ENCODE data around the gene PCDH11Y. TPM values are rescaled to one million over a fixed set of nuclear protein-coding genes. Genes with fewer than 3 reads are reported as not detected.
"Not testable (repeated sequence)": the region's sequence is repeated elsewhere in the genome, so short reads cannot be mapped to it uniquely, and the experiment has no call there.

PCDH11Y gene
- total RNA-seq (2014; rRNA removed) (0.07 TPM in 1 of 2 replicates, not detected in the other), Bru-seq, nascent RNA (percentile 1 among the genes with signal in this experiment), BruChase-seq, experiment 1, labeled RNA remaining after a 6-hour chase (percentile 0 among the genes with signal in this experiment), BruChase-seq, experiment 2, labeled RNA remaining after a 2-hour chase (percentile 1 among the genes with signal in this experiment)
- long read RNA-seq = 0 reads

- H3K4me2 ChIP-seq (ENCODE audit: low read length); H2AFZ ChIP-seq (ENCODE audit: low read length); H3K9ac ChIP-seq (ENCODE audit: low read length); ATAC-seq; POLR2A ChIA-PET (ENCODE audit: unreplicated experiment); H3F3A ChIP-seq (ENCODE audit: low read length, unreplicated experiment); intact Hi-C loops (cut with micrococcal nuclease); H4K20me1 ChIP-seq (ENCODE audit: low read length); CTCF ChIA-PET; H3K27ac ChIP-seq (ENCODE audit: low read length); H3K4me1 ChIP-seq (ENCODE audit: insufficient read depth, low read length); H3K36me3 ChIP-seq (ENCODE audit: low read depth, low read length); H3K79me2 ChIP-seq (ENCODE audit: low read length); H3K27me3 ChIP-seq (ENCODE audit: low read length); H3K4me3 ChIP-seq (ENCODE audit: low read length); H3K9me3 ChIP-seq (ENCODE audit: low read length); H3K9me2 ChIP-seq (replicated peaks; ENCODE audit: low read length); DNase-seq; BruUV-seq (replicated peaks): not testable (repeated sequence)
These were observed at the start of gene PCDH11Y for GRCh38 chrY:5000057-5000456. Gene PCDH11Y, plus strand, starts transcription at chrY:5000296. Its CDS starts 56,804 bp downstream, at chrY:5057100.

GRCh38 chrY:4967894-4968293, 32.2 kb upstream of the PCDH11Y start:
- DNase-seq; BruUV-seq (replicated peaks); POLR2A ChIA-PET (ENCODE audit: unreplicated experiment): not testable (repeated sequence)

GRCh38 chrY:4991743-4992400, 8.2 kb upstream of the PCDH11Y start:
- H3K9ac ChIP-seq (ENCODE audit: low read length); POLR2A ChIA-PET (ENCODE audit: unreplicated experiment); H2AFZ ChIP-seq (ENCODE audit: low read length); H3K4me3 ChIP-seq (ENCODE audit: low read length); BruUV-seq (replicated peaks); H4K20me1 ChIP-seq (ENCODE audit: low read length); H3K36me3 ChIP-seq (ENCODE audit: low read depth, low read length); H3K79me2 ChIP-seq (ENCODE audit: low read length); H3K9me2 ChIP-seq (replicated peaks; ENCODE audit: low read length); H3K27me3 ChIP-seq (ENCODE audit: low read length); H3F3A ChIP-seq (ENCODE audit: low read length, unreplicated experiment); H3K9me3 ChIP-seq (ENCODE audit: low read length); H3K4me2 ChIP-seq (ENCODE audit: low read length); H3K4me1 ChIP-seq (ENCODE audit: insufficient read depth, low read length); DNase-seq; intact Hi-C loops (cut with micrococcal nuclease); H3K27ac ChIP-seq (ENCODE audit: low read length); CTCF ChIA-PET: not testable (repeated sequence)
- peak; percentile 50 for ATAC-seq

More at GRCh38 chrY:4967894-4968293, 32.2 kb upstream of the PCDH11Y start:
- intact Hi-C loops (cut with micrococcal nuclease); H3K27me3 ChIP-seq (ENCODE audit: low read length); H3K4me1 ChIP-seq (ENCODE audit: insufficient read depth, low read length); H3K79me2 ChIP-seq (ENCODE audit: low read length); H3K9me2 ChIP-seq (replicated peaks; ENCODE audit: low read length); H4K20me1 ChIP-seq (ENCODE audit: low read length); H3K27ac ChIP-seq (ENCODE audit: low read length); H3K4me2 ChIP-seq (ENCODE audit: low read length); H3F3A ChIP-seq (ENCODE audit: low read length, unreplicated experiment); H2AFZ ChIP-seq (ENCODE audit: low read length); H3K9me3 ChIP-seq (ENCODE audit: low read length); H3K36me3 ChIP-seq (ENCODE audit: low read depth, low read length); H3K4me3 ChIP-seq (ENCODE audit: low read length); H3K9ac ChIP-seq (ENCODE audit: low read length); CTCF ChIA-PET; ATAC-seq: not testable (repeated sequence)

GRCh38 chrY:4994892-4995291, 5.2 kb upstream of the PCDH11Y start:
- H3K9me2 ChIP-seq (replicated peaks; ENCODE audit: low read length); DNase-seq; H3K9ac ChIP-seq (ENCODE audit: low read length); H4K20me1 ChIP-seq (ENCODE audit: low read length); H3K36me3 ChIP-seq (ENCODE audit: low read depth, low read length); H3K79me2 ChIP-seq (ENCODE audit: low read length); POLR2A ChIA-PET (ENCODE audit: unreplicated experiment); H3F3A ChIP-seq (ENCODE audit: low read length, unreplicated experiment); H2AFZ ChIP-seq (ENCODE audit: low read length); ATAC-seq; H3K27me3 ChIP-seq (ENCODE audit: low read length); H3K4me3 ChIP-seq (ENCODE audit: low read length); BruUV-seq (replicated peaks); H3K4me2 ChIP-seq (ENCODE audit: low read length); CTCF ChIA-PET; H3K27ac ChIP-seq (ENCODE audit: low read length); intact Hi-C loops (cut with micrococcal nuclease); H3K4me1 ChIP-seq (ENCODE audit: insufficient read depth, low read length); H3K9me3 ChIP-seq (ENCODE audit: low read length): not testable (repeated sequence)

- H3K27me3 ChIP-seq (ENCODE audit: low read length); H3K9me3 ChIP-seq (ENCODE audit: low read length); H3K4me2 ChIP-seq (ENCODE audit: low read length); BruUV-seq (replicated peaks); DNase-seq; H2AFZ ChIP-seq (ENCODE audit: low read length); ATAC-seq; H3K4me1 ChIP-seq (ENCODE audit: insufficient read depth, low read length); intact Hi-C loops (cut with micrococcal nuclease); H3K9ac ChIP-seq (ENCODE audit: low read length); POLR2A ChIA-PET (ENCODE audit: unreplicated experiment); H3F3A ChIP-seq (ENCODE audit: low read length, unreplicated experiment); H3K9me2 ChIP-seq (replicated peaks; ENCODE audit: low read length); CTCF ChIA-PET; H4K20me1 ChIP-seq (ENCODE audit: low read length); H3K4me3 ChIP-seq (ENCODE audit: low read length); H3K27ac ChIP-seq (ENCODE audit: low read length); H3K79me2 ChIP-seq (ENCODE audit: low read length); H3K36me3 ChIP-seq (ENCODE audit: low read depth, low read length): not testable (repeated sequence)
These were observed 2.5 kb downstream of the PCDH11Y start for GRCh38 chrY:5002476-5003184.

- BruUV-seq (replicated peaks); POLR2A ChIA-PET (ENCODE audit: unreplicated experiment): not testable (repeated sequence)
These were observed 39.0 kb downstream of the PCDH11Y start for GRCh38 chrY:5038972-5039523.

More at GRCh38 chrY:5038972-5039523, 39.0 kb downstream of the PCDH11Y start:
- H3K27me3 ChIP-seq (ENCODE audit: low read length); H4K20me1 ChIP-seq (ENCODE audit: low read length); H3K9me2 ChIP-seq (replicated peaks; ENCODE audit: low read length); H3K79me2 ChIP-seq (ENCODE audit: low read length); H2AFZ ChIP-seq (ENCODE audit: low read length); H3K4me1 ChIP-seq (ENCODE audit: insufficient read depth, low read length); H3K4me2 ChIP-seq (ENCODE audit: low read length); H3F3A ChIP-seq (ENCODE audit: low read length, unreplicated experiment); H3K9me3 ChIP-seq (ENCODE audit: low read length); H3K9ac ChIP-seq (ENCODE audit: low read length); H3K4me3 ChIP-seq (ENCODE audit: low read length); H3K36me3 ChIP-seq (ENCODE audit: low read depth, low read length); ATAC-seq; DNase-seq; intact Hi-C loops (cut with micrococcal nuclease); H3K27ac ChIP-seq (ENCODE audit: low read length); CTCF ChIA-PET: not testable (repeated sequence)
